SK-N-SH treated with all-trans-retinoic acid at 6 μM for 48 hours (cell line): ENCODE results near the gene HEMK1.

Experiments used
- ATAC-seq: fragments of 200-7000 bp; cut with Tn5 transposase; 3 replicates; pipeline ENCODE4 v1.9.1; 2020; ENCODE audit warnings: mild to moderate bottlenecking, moderate library complexity
- ARNTL ChIP-seq: fragments of 450-650 bp; formaldehyde crosslinking; IDR thresholded peaks from 2 replicates; pipeline ENCODE4 v1.5.0; 2020; ENCODE audit warnings: low read depth, mild to moderate bottlenecking, moderate library complexity, borderline replicate concordance
- BACH2 ChIP-seq: fragments of 250-450 bp; sonication (Bioruptor Pico); IDR thresholded peaks from 2 replicates; pipeline ENCODE4 v1.9.0; 2021; ENCODE audit warnings: mild to moderate bottlenecking, borderline replicate concordance
- CREB5 ChIP-seq: fragments of 250-450 bp; sonication (Bioruptor Pico); IDR thresholded peaks from 2 replicates; pipeline ENCODE4 v1.5.1; 2020; ENCODE audit warnings: low read depth, mild to moderate bottlenecking, moderate library complexity
- CSDC2 ChIP-seq: fragments of 250-450 bp; sonication (Bioruptor Pico); IDR thresholded peaks from 2 replicates; pipeline ENCODE4 v1.5.0; 2020; ENCODE audit warnings: mild to moderate bottlenecking, moderate library complexity
- CSRNP3 ChIP-seq: fragments of 250-450 bp; sonication (Bioruptor Pico); IDR thresholded peaks from 2 replicates; pipeline ENCODE4 v1.5.1; 2021; ENCODE audit warnings: mild to moderate bottlenecking, moderate library complexity
- GLIS3 ChIP-seq: fragments of 250-450 bp; sonication (Bioruptor Pico); IDR thresholded peaks from 2 replicates; pipeline ENCODE4 v1.5.0; 2020; ENCODE audit warnings: mild to moderate bottlenecking, moderate library complexity
- ISL1 ChIP-seq: fragments of 250-450 bp; sonication (Bioruptor Pico); IDR thresholded peaks from 2 replicates; pipeline ENCODE4 v2.1.2; 2022; ENCODE audit warnings: mild to moderate bottlenecking, moderate library complexity
- OSR1 ChIP-seq: fragments of 250-450 bp; sonication (Bioruptor Pico); IDR thresholded peaks from 2 replicates; pipeline ENCODE4 v1.8.0; 2022; ENCODE audit warnings: moderate library complexity, mild to moderate bottlenecking, inconsistent platforms
- PATZ1 ChIP-seq: fragments of 250-450 bp; sonication (Bioruptor Pico); IDR thresholded peaks from 2 replicates; pipeline ENCODE4 v1.8.0; 2020; ENCODE audit warnings: mild to moderate bottlenecking, moderate library complexity, borderline replicate concordance
- POU6F1 ChIP-seq: fragments of 250-450 bp; sonication (Bioruptor Pico); IDR thresholded peaks from 2 replicates; pipeline ENCODE4 v1.8.0; 2021; ENCODE audit warnings: low read depth, mild to moderate bottlenecking, moderate library complexity, borderline replicate concordance
- PPARA ChIP-seq: fragments of 250-450 bp; sonication (Bioruptor Pico); IDR thresholded peaks from 2 replicates; pipeline ENCODE4 v1.5.0; 2020; ENCODE audit warnings: mild to moderate bottlenecking, borderline replicate concordance
- RARB ChIP-seq: fragments of 250-450 bp; sonication (Bioruptor Pico); IDR thresholded peaks from 2 replicates; pipeline ENCODE4 v1.8.0; 2021; ENCODE audit warnings: mild to moderate bottlenecking, moderate library complexity
- SNAI2 ChIP-seq: fragments of 250-450 bp; sonication (Bioruptor Pico); IDR thresholded peaks from 2 replicates; pipeline ENCODE4 v1.5.0; 2020; ENCODE audit warnings: mild to moderate bottlenecking, moderate library complexity
- TCF4 ChIP-seq: fragments of 250-450 bp; sonication (Bioruptor Pico); IDR thresholded peaks from 2 replicates; pipeline ENCODE4 v1.8.0; 2021; ENCODE audit warnings: mild to moderate bottlenecking, moderate library complexity, borderline replicate concordance
- ZC3H10 ChIP-seq: fragments of 250-450 bp; sonication (Bioruptor Pico); IDR thresholded peaks from 2 replicates; pipeline ENCODE4 v1.5.1; 2021; ENCODE audit warnings: mild to moderate bottlenecking, moderate library complexity
- ZFP3 ChIP-seq: fragments of 250-450 bp; sonication (Bioruptor Pico); IDR thresholded peaks from 2 replicates; pipeline ENCODE4 v1.5.0; 2020; ENCODE audit warnings: mild to moderate bottlenecking, moderate library complexity
- ZFP30 ChIP-seq: fragments of 450-650 bp; formaldehyde crosslinking; IDR thresholded peaks from 2 replicates; pipeline ENCODE4 v1.5.0; 2022; ENCODE audit warnings: mild to moderate bottlenecking, moderate library complexity
- ZNF565 ChIP-seq: fragments of 450-650 bp; formaldehyde crosslinking; conservative IDR thresholded peaks from 2 replicates; pipeline ENCODE4 v1.5.0; 2020; ENCODE audit warnings: low read depth, mild to moderate bottlenecking, moderate library complexity
- ZNF70 ChIP-seq: fragments of 450-650 bp; formaldehyde crosslinking; IDR thresholded peaks from 2 replicates; pipeline ENCODE4 v1.5.0; 2020; ENCODE audit warnings: mild to moderate bottlenecking, moderate library complexity
- ZNF8 ChIP-seq: fragments of 450-650 bp; formaldehyde crosslinking; IDR thresholded peaks from 2 replicates; pipeline ENCODE4 v1.5.0; 2020; ENCODE audit warnings: mild to moderate bottlenecking, moderate library complexity
- TF ChIP-seq, protein P1 (sequence below): fragments of 250-450 bp; sonication (Bioruptor Pico); IDR thresholded peaks from 2 replicates; pipeline ENCODE4 v1.5.0; 2020; ENCODE audit warnings: mild to moderate bottlenecking, moderate library complexity

Gene HEMK1

GRCh38 chr3:50635066-50635465, 65.7 kb downstream of the HEMK1 start:
- TF ChIP-seq CSDC2 (no peak), SNAI2 (CRISPR knock-in tag) (no peak), CREB5 (CRISPR knock-in tag) (no peak), ZNF565 (CRISPR knock-in tag) (no peak), OSR1 (CRISPR knock-in tag) (no peak), RARB (CRISPR knock-in tag) (no peak), ZNF70 (no peak), PPARA (CRISPR knock-in tag) (no peak), BACH2 (no peak), GLIS3 (CRISPR knock-in tag) (no peak), CSRNP3 (CRISPR knock-in tag) (no peak), PATZ1 (CRISPR knock-in tag) (no peak), ZC3H10 (no peak), ZNF8 (CRISPR knock-in tag) (no peak), ZFP30 (no peak)
- TF ChIP-seq, protein P1, sequence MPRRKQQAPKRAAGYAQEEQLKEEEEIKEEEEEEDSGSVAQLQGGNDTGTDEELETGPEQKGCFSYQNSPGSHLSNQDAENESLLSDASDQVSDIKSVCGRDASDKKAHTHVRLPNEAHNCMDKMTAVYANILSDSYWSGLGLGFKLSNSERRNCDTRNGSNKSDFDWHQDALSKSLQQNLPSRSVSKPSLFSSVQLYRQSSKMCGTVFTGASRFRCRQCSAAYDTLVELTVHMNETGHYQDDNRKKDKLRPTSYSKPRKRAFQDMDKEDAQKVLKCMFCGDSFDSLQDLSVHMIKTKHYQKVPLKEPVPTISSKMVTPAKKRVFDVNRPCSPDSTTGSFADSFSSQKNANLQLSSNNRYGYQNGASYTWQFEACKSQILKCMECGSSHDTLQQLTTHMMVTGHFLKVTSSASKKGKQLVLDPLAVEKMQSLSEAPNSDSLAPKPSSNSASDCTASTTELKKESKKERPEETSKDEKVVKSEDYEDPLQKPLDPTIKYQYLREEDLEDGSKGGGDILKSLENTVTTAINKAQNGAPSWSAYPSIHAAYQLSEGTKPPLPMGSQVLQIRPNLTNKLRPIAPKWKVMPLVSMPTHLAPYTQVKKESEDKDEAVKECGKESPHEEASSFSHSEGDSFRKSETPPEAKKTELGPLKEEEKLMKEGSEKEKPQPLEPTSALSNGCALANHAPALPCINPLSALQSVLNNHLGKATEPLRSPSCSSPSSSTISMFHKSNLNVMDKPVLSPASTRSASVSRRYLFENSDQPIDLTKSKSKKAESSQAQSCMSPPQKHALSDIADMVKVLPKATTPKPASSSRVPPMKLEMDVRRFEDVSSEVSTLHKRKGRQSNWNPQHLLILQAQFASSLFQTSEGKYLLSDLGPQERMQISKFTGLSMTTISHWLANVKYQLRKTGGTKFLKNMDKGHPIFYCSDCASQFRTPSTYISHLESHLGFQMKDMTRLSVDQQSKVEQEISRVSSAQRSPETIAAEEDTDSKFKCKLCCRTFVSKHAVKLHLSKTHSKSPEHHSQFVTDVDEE, result no peak
- no peak for ATAC-seq

DNA sequence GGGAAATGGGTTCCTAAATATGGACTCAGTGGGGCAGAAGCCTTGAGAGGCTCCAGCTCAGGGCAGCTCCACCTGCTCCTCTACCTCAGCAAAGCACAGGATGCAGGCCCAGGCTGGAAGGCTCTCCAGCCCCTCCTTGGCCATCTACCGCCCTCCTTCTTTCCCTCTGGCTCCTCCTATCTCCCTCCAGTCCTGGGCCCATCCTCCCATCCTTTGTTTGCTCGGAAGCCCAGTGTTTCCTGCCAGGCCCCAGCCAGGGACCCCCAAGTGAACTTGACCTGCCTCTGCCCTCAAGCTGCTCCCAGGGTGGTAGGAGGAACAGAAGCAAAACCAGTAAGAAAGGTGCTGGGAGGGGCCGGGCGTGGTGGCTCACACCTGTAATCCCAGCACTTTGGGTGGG, 67.7 kb downstream of the HEMK1 start:
- TF ChIP-seq SNAI2 (CRISPR knock-in tag) (no peak), CSDC2 (no peak), ISL1 (CRISPR knock-in tag) (no peak), ARNTL (CRISPR knock-in tag) (no peak), ZNF565 (CRISPR knock-in tag) (no peak), TCF4 (CRISPR knock-in tag) (no peak), CSRNP3 (CRISPR knock-in tag) (no peak), ZNF70 (no peak), OSR1 (CRISPR knock-in tag) (no peak), ZC3H10 (no peak), CREB5 (CRISPR knock-in tag) (no peak), ZFP3 (CRISPR knock-in tag) (no peak), PATZ1 (CRISPR knock-in tag) (no peak), ZNF8 (CRISPR knock-in tag) (no peak), PPARA (CRISPR knock-in tag) (no peak), ZFP30 (no peak), BACH2 (no peak), POU6F1 (no peak)
- TF ChIP-seq, protein P1, result no peak
- TF ChIP-seq, all 23 proteins: peak for 0
- ATAC-seq, result no peak
